GM18517 (cell line): Measurements from ENCODE around the gene MAP3K3.

Source experiments
- ATAC-seq: cut with Tn5 transposase; IDR thresholded peaks from one replicate; pipeline ENCODE4 v1.9.1; 2021; ENCODE audit warnings: mild to moderate bottlenecking, moderate library complexity; ENCODE audit not compliant: unreplicated experiment

Gene MAP3K3

DNA sequence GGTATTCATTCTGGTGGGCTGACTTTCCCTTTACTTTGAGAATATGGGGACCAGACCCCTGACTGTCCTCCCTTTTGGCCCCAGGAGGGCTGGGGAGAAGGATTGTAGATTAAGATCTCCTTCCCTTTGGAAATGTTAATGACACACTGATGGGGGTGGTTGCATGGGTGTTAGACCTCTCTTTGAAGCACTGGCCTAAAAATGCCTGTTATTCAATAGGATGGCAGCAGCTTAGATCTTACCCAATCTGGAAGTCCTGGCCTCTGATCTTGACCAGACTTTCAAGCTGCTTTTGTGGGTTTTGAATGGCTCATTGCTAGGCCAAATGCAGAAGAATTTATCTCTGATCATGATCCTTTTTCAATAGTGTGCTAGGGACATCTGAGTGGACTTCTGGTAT, 25.7 kb downstream of the MAP3K3 start:
- ATAC-seq, result no peak

DNA sequence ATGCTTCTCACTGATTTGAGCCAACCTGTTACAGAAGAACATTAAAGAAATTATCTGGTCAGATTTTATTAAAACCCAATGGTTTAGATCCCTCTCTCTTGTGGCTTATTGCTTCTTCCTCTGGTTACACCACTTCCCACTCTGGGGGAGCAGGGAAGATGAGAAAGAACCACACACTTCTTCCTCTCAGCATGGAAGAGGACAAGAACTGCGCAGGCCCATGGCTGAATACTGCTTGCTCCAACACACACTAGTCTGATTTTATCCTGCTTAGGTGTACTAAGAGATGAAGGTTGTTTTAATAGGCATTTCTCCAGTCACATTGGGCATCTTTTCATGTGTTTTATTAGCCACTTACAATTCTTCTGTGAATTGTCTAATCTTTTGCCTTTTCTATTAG, 27.6 kb downstream of the MAP3K3 start:
- no peak for ATAC-seq

DNA sequence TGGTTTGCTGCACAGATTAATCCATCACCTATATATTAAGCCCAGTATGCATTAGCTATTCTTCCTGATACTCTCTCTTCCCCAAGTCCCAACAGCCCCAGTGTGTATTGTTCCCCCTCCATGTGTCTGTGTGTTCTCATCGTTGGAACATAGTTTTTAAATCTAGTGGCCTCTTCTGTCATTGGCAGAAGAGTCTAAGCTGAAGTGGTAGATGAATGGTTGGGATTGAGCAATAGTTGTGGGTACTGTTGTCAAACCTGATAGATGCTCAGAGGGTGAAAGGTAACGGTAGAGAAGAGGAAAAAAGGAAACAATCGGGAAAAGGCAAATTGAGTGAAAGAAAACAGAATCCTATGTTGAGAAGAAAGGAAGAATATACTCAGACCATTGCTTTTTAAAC, 29.9 kb downstream of the MAP3K3 start:
- ATAC-seq, result no peak

DNA sequence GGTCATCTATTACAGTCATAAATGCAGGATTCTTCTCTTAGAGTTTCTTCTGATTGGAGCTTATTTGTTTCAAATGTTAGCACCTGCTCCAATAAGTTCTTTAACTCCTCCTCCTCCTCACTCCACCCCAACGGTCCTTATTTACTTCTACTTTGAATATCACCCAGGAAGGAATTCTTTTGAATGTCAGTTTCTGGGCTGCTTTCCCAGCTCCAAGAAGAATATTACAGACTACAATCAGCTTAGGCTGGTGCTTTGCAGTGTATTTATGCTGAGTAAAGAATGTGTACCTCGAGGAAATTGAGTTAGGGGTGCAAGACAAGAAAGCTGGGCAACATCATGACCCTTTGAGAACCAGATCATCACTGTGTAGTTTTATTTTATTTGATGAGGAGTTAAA, 30.8 kb downstream of the MAP3K3 start:
- ATAC-seq, result no peak

DNA sequence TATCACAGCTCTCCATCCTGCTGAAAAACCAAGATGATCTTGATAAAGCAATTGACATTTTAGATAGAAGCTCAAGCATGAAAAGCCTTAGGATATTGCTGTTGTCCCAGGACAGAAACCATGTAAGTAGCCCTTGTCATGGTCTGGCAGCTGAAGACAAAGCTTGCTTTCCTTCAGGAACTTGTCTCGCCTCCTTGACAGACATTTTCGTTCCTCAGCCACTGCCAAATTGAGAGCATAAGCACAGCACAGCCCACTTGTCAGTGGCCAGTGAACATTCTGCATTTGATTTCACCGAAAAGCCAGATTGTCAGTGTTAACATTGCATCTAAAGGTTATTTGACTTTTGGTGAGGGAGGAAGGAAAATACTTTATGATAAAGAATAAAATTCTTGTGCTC, 35.6 kb downstream of the MAP3K3 start:
- no peak for ATAC-seq

DNA sequence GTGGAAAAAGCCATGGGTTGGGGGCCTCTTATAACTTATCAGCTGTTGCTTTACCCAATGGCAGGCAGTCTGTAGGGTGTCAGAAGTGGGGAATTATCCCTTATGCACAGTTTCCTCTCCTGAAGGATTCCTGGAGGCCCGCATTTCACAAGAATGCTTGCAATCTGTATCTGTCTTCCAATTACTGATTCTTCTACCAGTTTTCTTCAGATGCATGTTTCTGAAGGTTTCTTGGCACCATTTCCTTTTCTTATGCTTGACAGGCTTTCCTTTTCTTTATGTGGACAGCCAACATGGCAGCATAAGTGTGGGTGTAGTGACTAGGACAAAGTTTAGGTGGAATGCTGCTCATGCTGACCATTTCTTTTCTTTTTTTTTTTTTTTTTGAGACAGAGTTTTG, 36.1 kb downstream of the MAP3K3 start:
- no peak for ATAC-seq

DNA sequence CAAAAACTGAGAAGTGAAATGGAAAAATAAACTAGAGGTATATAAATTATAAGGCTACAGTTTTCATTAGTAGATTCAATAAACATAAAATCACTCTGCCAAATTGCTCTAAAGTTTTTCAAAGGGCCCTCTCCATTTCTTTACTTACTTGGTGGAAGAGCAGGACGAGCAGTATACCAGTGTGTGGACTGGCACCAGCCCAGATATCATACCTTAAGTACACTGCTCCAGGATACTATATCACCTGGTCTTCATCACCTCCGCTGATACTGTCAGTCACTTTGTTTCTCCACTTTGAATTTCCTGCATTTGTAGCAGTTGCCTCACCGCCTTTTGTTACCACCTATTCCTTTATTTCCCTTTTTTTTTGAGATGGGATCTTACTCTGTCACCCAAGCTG, 37.6 kb downstream of the MAP3K3 start:
- ATAC-seq, result no peak

DNA sequence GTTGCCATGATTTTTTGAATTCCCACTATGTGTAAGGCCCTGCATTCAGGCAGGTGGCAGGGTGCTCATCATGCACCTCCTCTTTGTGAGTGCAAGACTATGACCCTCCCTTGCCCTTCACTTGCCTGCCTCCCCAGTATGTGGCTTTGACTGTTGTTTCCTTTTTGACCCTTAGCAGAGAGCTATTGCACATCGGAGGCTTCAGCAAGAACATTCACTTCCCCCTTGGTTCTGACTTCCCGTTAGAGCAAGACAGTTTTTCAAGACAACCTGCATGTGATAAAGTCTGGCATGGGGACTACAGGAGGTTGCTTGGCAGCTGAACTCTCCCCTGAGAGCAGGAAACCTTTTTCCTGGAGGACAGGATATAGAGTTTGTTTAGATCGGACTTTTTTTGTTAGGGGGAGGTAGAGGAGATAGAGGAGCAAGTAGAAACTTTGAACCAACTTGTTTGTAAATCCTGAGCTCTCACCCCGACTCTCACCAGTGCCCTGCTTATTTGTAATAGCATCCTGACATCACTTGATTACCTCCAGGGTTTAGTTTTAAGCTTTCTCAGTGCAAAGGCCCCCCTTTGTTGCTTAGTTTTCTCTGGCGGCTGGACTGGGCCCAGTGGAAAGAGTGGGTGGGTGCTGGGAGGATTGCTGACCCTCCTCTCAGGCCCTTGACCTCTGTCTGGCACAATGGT, 43.5 kb downstream of the MAP3K3 start:
- no peak for ATAC-seq

DNA sequence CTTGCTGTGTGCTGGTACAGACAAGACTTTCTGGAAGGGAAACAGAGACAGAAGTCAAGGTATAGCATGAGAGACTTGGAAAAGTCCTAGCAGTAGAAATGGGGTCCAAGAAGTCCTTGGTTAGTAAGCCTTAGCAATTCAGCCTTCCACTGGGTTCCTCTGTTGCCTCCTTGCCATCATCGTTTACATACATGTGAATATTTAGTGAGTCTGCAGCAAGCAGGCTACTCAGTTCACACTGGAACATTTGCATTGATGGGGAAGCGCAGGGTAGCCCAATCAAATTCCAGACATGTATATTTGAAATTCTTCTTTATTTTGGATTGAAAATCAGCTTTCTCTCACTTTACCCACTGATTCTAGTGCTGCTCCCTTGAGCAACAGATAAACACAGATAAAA, 50.6 kb downstream of the MAP3K3 start:
- ATAC-seq, result no peak

DNA sequence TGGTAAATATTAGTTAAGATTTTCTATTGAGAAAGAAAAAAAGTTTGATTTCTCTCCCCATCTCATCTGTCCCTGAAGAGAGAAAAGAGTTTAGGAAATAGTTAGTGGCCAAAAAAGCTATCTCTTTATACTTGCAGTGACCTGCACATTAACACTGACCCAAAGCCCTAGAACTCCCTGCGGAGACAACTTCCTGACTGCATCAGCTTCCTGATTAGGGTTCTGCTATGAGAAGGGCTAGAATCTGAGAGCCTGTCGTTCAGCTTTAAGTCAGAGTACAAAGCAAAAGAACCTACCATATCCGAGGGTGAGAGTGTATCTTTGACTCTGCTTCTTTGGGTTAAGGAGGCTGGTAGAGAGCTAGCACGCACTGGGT, 53.0 kb downstream of the MAP3K3 start:
- no peak for ATAC-seq

DNA sequence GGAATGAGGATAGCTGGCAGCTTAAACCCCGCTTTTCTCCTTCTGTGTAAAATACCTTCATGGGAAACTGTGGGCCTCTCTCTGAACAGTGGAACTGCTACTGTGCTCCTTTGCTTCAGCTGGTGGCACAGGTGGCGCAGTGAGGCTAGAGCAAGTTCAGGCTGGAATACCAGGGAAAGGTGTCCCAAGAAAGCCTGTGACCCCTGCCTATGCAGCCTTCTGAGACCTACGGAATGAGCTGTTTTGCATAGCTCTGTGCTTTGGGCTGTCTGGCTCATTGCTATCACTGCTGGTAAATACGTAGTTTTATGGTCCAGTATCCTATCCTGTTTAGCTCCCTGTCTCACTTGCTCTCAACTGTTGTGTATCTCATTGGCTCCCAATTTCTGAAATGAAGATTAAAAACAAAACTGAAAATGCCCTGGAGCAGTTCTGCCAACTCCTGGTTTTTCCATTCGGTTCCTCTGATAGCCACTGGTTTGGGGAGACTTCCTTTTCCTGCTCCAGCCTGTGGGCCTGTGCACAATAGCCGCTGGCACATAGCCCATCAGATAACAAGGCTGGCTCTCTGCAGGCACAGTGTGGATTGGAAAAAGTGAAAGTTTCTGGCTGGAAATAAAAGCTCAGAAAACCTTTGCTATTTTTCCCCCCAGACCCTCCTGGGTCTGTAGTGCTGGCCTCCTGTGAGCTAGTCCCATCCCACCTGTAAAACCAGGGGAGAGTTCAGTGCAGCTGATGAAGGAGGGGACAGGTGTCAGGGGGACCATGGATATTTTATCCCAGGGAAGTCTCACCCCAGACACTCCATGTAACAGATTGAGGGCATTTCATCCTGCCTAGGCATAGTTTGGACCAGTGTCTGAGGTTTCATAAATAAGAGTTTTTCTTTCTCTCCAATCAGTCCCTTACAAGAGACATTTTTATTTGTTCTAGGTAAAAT, 53.7 kb downstream of the MAP3K3 start:
- ATAC-seq, result no peak

DNA sequence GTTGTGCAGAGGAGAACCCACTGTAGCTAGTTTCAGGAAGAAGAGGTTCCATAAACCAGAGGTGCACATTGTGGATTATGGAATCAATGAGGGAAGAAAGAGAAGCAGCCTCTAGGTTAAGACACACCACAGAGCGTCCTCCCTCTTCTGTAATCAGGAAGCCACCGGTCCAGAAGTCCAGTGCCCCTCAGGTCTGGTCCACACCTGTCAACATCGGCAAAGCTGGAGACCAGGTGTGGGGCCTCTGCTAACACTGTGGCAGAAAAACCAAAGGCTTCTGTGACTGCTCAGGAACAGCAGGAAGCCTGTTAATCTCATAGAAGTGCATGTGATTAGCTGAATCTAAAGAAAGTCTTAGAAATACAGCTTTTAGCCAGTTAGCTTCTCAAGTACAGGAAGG, 54.4 kb downstream of the MAP3K3 start:
- no peak for ATAC-seq

DNA sequence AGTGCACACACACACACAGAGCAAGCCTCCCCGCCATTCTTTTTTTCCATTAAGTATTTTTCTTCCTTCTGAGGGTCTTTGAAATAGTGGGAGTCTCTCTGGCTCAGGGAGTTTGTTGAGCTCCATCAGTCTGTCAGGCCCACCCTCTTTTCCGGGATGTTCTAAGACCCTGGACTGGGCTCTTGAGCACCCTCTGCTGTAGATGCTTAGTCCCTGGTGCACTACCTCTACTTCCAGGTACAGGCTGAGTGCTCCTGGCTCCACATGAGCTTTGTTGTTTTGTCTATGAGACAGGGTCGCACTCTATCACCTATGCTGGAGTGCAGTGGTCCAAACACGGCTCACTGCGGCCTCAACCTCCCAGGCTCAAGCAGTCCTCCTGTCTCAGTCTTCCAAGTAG, 57.0 kb downstream of the MAP3K3 start:
- ATAC-seq, result no peak

DNA sequence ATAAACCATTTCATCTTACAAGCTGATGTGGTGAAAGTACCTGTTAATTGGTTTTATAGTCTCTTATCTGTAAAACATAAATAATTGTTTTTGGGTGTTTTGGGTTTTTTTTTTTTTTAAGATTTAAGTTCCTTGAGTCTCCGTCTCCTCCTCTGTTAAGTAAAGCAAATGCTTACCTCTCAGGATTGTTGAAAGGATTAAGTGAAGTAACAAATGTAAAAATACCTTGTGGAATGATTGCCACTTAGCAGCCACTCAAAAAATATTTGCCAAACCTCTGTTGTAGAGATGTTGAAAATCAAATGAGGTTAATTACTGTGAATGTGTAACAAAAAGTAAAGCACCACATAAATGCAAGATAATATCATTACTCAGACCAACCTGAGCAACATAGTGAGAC, 58.5 kb downstream of the MAP3K3 start:
- ATAC-seq, result no peak

DNA sequence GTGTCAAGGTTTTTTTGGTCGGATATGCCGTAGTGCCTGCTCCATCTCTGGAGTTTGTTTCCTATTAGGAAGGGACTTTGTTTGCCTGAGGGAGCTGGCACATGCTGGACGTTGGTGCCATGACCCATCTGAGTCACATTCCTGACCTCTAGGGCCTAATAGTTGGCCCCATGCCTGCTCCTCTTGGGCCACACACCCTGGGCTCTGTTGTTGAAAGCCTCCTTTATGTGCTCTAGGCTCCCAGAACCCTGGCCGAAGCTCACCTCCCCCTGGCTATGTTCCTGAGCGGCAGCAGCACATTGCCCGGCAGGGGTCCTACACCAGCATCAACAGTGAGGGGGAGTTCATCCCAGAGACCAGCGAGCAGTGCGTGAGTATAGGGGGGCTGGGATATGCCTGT, 59.3 kb downstream of the MAP3K3 start:
- ATAC-seq, result no peak

DNA sequence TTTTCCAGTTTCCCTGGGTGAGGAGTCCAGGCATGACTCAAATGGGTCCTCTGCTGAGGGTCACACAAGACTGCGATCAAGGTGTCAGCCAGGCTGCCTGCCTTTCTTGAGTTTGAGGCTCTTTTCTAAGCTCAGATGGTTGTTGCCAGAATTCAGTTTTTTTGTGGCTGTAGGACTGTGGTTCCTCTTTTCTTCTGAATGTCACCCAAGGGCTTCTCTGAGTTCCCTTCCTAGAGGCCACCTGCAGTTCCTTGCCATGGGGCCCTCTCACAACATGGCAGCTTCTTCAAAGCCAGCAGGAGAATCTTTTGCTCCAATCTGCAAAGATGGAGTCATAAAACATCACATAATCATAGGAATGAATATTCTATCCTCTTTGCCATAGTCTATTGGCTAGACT, 60.2 kb downstream of the MAP3K3 start:
- ATAC-seq, result no peak

DNA sequence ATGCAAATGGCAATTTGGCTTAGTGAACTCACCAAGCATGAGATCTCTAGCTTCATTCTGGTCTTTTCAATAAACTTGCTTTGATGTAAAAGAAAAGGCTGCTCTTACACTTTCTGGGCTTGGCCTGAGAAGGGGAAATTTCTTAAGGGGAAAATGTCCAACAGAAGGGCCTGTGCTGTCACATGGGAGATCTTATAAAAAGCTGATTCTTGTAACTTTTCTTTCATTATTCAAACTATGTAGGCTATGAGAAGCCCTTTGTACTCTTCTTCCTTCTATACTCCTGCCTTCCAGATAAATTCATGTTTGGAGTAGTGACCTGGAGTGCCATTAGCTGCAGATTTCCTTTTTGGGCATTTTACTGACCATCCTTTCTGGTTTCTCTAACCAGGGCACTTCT, 60.8 kb downstream of the MAP3K3 start:
- ATAC-seq, result no peak

DNA sequence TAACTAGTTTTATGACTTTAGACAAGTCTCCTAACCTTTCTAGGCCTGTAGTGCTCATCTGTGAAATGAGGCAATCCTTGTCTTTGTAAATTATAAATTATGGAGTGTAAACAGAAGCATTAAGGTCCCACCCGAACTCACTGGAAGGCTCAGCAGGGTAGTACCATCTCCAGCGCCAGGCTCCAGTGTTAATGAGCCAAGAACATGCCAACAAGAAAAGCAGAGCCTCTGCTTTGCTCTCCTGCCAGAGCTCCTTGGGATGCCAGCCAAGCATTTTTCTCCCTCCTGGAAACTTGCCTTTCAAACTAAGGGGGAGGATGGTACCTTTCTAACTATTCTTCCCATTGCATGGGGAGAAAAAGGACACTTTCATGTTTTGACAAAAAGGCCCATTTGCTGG, 62.8 kb downstream of the MAP3K3 start:
- no peak for ATAC-seq

DNA sequence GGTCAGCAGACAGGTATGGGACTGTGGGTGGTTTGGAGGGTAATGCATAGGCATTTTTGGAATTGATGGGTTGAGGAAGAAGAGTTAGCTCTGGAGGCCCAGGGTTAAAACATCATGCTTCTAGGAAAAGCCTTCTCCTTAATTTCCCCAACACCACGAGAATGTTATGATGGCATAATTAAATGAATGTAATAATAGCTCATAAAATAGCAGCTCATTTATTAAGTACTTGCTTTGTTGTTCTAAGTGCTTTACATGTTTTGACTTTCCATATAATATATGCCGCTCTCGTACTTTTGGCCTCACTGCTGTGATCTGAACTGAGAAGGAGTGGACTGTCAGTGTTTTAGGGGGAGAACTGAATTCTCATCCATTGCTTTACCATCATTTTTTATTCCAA, 63.4 kb downstream of the MAP3K3 start:
- no peak for ATAC-seq

DNA sequence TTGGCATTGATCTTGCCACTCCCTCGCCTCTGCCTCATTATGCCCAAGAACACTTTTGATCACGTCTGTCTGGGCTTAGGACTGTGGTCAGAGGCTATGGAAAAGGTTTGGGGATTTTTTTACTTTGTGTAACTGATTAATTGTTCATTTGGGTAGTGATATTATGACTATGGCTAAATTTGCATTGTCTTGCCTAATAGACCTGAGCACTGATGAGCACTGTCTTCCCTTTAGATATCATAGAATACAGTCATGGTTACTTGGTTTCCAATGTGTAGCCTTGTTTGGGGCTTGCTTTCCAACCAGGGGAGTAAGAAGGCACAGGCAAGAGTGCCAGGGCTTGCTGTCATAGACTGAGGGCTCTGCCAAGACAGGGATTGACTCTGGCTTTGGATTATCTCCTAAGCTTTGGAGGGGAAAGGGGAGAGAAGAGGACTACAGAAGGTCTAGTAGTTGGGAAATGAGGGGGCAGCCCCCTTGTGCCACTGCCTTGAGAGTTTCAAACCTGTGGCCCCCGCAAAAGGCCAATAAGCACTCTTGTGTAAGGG, 64.0 kb downstream of the MAP3K3 start:
- no peak for ATAC-seq

DNA sequence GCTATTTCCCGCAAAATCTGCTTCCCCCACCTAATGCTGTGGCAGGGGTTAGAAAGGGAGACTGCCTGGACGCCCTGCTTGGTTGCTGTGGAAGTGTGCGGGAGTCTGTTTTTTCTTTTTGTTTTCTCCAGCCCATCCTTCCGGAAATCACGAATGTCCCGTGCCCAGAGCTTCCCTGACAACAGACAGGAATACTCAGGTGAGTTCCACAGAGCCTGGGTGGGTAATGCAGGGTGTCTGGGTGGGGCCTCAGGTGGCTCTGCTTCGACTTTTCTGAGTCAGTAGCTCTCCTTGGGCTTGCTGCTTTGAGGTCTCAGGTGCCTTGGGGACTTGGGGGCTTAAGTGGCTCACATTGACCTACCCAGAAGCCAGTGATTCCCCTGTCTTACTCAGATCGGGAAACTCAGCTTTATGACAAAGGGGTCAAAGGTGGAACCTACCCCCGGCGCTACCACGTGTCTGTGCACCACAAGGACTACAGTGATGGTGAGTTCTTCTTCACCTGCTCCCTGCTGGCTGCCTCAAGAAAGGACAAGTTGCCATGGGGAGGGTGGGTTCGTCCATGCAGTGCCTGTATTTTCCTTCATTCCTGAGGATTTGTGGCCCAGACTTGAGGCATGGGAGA, 66.3 kb downstream of the MAP3K3 start:
- ATAC-seq, result no peak

DNA sequence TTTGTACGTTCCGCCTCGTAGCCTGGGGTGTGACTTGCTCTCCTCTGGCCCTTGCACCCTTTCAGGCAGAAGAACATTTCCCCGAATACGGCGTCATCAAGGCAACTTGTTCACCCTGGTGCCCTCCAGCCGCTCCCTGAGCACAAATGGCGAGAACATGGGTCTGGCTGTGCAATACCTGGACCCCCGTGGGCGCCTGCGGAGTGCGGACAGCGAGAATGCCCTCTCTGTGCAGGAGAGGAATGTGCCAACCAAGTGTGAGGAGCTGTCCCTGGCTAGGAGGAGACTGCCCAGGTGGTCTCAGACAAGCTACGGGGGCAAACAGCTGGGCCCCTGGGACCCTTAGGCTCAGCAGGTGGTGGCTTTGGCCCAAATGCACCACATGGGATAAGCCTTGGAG, 67.3 kb downstream of the MAP3K3 start:
- ATAC-seq, result no peak
